HUES6 (cell line): ENCODE measurements around the gene PATZ1.

Source experiments
- H3K27ac ChIP-seq: 2 replicates; pipeline ENCODE4 v1.7.0; 2013; ENCODE audit warnings: low read depth, mild to moderate bottlenecking, low read length, inconsistent platforms
- H3K27me3 ChIP-seq: 2 replicates; pipeline ENCODE4 v1.6.1; 2013; ENCODE audit warnings: low read length; ENCODE audit not compliant: control insufficient read depth, insufficient read depth
- H3K36me3 ChIP-seq: 2 replicates; pipeline ENCODE4 v1.6.1; 2013; ENCODE audit warnings: low read length; ENCODE audit not compliant: control insufficient read depth, insufficient read depth
- H3K4me1 ChIP-seq: 2 replicates; pipeline ENCODE4 v1.6.1; 2013; ENCODE audit warnings: low read length; ENCODE audit not compliant: control insufficient read depth, insufficient read depth
- H3K4me3 ChIP-seq: 2 replicates; pipeline ENCODE4 v1.5.1; 2013; ENCODE audit warnings: low read depth, low read length
- H3K9ac ChIP-seq: one replicate; pipeline ENCODE4 v1.6.1; 2013; ENCODE audit warnings: mild to moderate bottlenecking, low read length
- H3K9me3 ChIP-seq: 2 replicates; pipeline ENCODE4 v1.6.1; 2013; ENCODE audit warnings: low read depth, low read length; ENCODE audit not compliant: control insufficient read depth, insufficient read depth

PATZ1 gene

DNA sequence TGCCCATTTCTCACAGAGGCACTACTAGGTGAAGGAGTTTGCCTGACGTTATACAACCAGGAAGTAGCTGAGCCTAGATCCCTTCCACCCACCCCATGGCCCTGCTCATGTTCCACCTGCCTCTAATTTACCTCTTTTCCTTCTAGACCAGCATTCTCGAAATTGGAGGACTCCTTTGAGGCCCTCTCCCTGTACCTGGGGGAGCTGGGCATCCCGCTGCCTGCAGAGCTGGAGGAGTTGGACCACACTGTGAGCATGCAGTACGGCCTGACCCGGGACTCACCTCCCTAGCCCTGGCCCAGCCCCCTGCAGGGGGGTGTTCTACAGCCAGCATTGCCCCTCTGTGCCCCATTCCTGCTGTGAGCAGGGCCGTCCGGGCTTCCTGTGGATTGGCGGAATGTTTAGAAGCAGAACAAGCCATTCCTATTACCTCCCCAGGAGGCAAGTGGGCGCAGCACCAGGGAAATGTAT, 68.0 kb downstream of the PATZ1 start:
- no peaks in the 10 kb centered on the region for H3K4me1 ChIP-seq
- H3K4me3 ChIP-seq: no peak overlapping the region
- H3K27ac ChIP-seq: no peak overlapping the region
- no peaks in the 10 kb centered on the region for H3K27me3 ChIP-seq
- H3K9me3 ChIP-seq: no peaks in the 10 kb centered on the region
- no peak overlapping the region for H3K9ac ChIP-seq
- peaks cover 61% of the 10 kb centered on the region for H3K36me3 ChIP-seq

DNA sequence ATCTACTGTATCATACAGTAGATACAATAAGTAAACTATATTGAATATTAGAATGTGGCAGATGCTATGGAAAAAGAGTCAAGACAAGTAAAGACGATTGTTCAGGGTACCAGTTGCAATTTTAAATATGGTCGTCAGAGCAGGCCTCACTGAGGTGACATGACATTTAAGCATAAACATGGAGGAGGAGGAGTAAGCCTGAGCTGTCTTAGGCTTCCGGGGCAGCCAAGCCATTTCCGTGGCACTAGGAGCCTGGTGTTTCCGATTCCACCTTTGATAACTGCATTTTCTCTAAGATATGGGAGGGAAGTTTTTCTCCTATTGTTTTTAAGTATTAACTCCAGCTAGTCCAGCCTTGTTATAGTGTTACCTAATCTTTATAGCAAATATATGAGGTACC, 68.4 kb downstream of the PATZ1 start:
- Histone ChIP-seq H3K9ac (no peak overlapping the region), H3K4me3 (no peak overlapping the region), H3K36me3 (peaks cover 63% of the 10 kb centered on the region), H3K4me1 (no peaks in the 10 kb centered on the region), H3K9me3 (no peaks in the 10 kb centered on the region), H3K27ac (no peak overlapping the region), H3K27me3 (no peaks in the 10 kb centered on the region)

DNA sequence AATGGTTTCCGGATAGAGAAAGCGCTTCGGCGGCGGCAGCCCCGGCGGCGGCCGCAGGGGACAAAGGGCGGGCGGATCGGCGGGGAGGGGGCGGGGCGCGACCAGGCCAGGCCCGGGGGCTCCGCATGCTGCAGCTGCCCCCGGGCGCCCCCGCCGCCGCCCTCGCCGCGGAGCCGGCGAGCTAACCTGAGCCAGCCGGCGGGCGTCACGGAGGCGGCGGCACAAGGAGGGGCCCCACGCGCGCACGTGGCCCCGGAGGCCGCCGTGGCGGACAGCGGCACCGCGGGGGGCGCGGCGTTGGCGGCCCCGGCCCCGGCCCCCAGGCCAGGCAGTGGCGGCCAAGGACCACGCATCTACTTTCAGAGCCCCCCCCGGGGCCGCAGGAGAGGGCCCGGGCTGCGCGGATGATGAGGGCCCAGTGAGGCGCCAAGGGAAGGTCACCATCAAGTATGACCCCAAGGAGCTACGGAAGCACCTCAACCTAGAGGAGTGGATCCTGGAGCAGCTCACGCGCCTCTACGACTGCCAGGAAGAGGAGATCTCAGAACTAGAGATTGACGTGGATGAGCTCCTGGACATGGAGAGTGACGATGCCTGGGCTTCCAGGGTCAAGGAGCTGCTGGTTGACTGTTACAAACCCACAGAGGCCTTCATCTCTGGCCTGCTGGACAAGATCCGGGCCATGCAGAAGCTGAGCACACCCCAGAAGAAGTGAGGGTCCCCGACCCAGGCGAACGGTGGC, 69.5 kb downstream of the PATZ1 start:
- H3K36me3 ChIP-seq: peaks cover 68% of the 10 kb centered on the region
- H3K4me1 ChIP-seq: 0 out of 2 replicates have a peak, but pooled peaks cover 5% of the 10 kb centered on the region
- H3K27me3 ChIP-seq: no peaks in the 10 kb centered on the region
- H3K9ac ChIP-seq: no peak overlapping the region
- H3K4me3 ChIP-seq: no peak overlapping the region
- no peak overlapping the region for H3K27ac ChIP-seq
- H3K9me3 ChIP-seq: no peaks in the 10 kb centered on the region
